ENCODE data around the gene CCDC137.

Gene CCDC137

DNA sequence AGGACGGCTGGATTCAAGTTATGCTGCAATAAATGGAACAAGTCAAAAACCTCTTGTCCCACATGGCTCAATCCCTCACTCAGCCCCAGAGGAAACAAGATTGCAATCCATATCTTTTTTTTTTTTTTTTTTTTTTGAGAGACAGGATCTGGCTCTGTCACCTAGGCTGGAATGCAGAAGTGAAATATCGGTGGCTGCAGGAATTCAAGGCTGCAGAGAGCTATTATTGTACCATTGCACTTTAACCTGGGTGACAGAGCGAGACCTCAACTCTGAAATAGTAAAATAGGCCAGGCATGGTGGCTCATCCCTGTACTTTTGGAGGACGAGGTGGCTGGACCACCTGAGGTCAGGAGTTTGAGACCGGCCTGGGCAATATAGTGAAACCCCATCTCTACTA is 7.5 kb upstream of the CCDC137 start:
- Histone ChIP-seq H3K79me2 (ENCODE audit: insufficient read depth, low read depth) (no peaks in the 10 kb centered on the region), H3K4me2 (no peak overlapping the region), H3K27ac (no peak overlapping the region), H3K36me3 (ENCODE audit: insufficient read depth) (no peaks in the 10 kb centered on the region), H2AFZ (ENCODE audit: low read depth) (no peak overlapping the region), H3K9ac (no peak overlapping the region), H3K4me1 (ENCODE audit: low read depth, poor library complexity, severe bottlenecking) (peaks cover 21% of the 10 kb centered on the region), H4K20me1 (ENCODE audit: insufficient read depth) (no peaks in the 10 kb centered on the region), H3K27me3 (ENCODE audit: insufficient read depth, low read depth) (no peaks in the 10 kb centered on the region), H3K4me3 (IDR thresholded peaks at IDR 0.05; ENCODE audit: insufficient read depth, low read depth, low read length) (no peak overlapping the region)
- TF ChIP-seq, protein P1, sequence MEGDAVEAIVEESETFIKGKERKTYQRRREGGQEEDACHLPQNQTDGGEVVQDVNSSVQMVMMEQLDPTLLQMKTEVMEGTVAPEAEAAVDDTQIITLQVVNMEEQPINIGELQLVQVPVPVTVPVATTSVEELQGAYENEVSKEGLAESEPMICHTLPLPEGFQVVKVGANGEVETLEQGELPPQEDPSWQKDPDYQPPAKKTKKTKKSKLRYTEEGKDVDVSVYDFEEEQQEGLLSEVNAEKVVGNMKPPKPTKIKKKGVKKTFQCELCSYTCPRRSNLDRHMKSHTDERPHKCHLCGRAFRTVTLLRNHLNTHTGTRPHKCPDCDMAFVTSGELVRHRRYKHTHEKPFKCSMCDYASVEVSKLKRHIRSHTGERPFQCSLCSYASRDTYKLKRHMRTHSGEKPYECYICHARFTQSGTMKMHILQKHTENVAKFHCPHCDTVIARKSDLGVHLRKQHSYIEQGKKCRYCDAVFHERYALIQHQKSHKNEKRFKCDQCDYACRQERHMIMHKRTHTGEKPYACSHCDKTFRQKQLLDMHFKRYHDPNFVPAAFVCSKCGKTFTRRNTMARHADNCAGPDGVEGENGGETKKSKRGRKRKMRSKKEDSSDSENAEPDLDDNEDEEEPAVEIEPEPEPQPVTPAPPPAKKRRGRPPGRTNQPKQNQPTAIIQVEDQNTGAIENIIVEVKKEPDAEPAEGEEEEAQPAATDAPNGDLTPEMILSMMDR (conservative IDR thresholded peaks at IDR 0.05; ENCODE audit: low read depth, low read length): no peak

DNA sequence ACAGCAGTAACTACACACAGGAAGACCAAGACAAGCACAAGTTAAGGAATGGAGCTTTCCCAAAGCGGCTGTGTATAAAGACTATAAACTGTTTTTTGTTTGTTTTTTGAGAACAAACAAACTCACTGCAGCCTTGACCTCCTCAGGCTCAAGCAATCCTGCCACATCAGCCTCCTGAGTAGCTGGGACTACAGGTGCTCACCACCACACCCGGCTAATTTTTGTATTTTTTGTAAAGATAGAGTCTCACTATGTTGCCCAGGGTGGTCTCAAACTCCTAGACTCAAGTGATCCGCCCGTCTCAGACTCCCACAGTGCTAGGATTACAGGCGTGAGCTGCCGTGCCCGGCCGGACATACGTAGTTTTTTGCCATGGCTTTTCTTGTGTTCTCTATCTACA is 6.1 kb upstream of the CCDC137 start:
- TF ChIP-seq, protein P1 (conservative IDR thresholded peaks at IDR 0.05; ENCODE audit: low read depth, low read length): no peak
- no peak overlapping the region for H3K9ac ChIP-seq

DNA sequence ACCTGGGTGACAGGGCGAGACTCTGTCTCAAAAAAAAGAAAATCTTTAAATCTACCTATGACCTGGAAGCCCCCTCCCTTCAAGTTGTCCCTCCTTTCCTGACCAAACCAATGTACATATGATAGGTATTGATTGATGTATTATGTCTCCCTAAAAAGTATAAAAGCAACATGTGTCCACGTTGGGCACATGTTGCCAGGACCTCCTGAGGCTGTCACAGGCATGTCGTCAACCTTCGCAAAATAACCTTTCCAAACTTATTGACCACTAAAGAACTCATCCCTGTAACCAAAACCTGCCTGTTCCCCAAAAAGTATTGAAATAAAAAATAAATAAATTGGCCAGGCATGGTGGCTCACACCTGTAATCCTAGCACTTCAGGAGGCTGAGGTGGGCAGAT is 4.5 kb upstream of the CCDC137 start:
- Histone ChIP-seq H2AFZ (ENCODE audit: low read depth) (no peak overlapping the region), H3K4me3 (IDR thresholded peaks at IDR 0.05; ENCODE audit: insufficient read depth, low read depth, low read length) (no peak overlapping the region), H4K20me1 (ENCODE audit: insufficient read depth) (no peaks in the 10 kb centered on the region), H3K27me3 (ENCODE audit: insufficient read depth, low read depth) (no peaks in the 10 kb centered on the region), H3K79me2 (ENCODE audit: insufficient read depth, low read depth) (peaks cover 19% of the 10 kb centered on the region), H3K4me1 (ENCODE audit: low read depth, poor library complexity, severe bottlenecking) (peaks cover 15% of the 10 kb centered on the region), H3K4me2 (no peak overlapping the region), H3K27ac (no peak overlapping the region), H3K36me3 (ENCODE audit: insufficient read depth) (no peaks in the 10 kb centered on the region), H3K9ac (no peak overlapping the region)
- TF ChIP-seq, protein P1 (conservative IDR thresholded peaks at IDR 0.05; ENCODE audit: low read depth, low read length): no peak

More for the DNA sequence above, 6.1 kb upstream of the CCDC137 start:
- H3K79me2 ChIP-seq (ENCODE audit: insufficient read depth, low read depth): peaks cover 8% of the 10 kb centered on the region
- H3K4me2 ChIP-seq: no peak overlapping the region
- no peaks in the 10 kb centered on the region for H4K20me1 ChIP-seq (ENCODE audit: insufficient read depth)
- peaks cover 25% of the 10 kb centered on the region for H3K4me1 ChIP-seq (ENCODE audit: low read depth, poor library complexity, severe bottlenecking)
- no peak overlapping the region for H3K4me3 ChIP-seq (IDR thresholded peaks at IDR 0.05; ENCODE audit: insufficient read depth, low read depth, low read length)
- no peak overlapping the region for H2AFZ ChIP-seq (ENCODE audit: low read depth)
- H3K27ac ChIP-seq: no peak overlapping the region
- no peaks in the 10 kb centered on the region for H3K27me3 ChIP-seq (ENCODE audit: insufficient read depth, low read depth)
- H3K36me3 ChIP-seq (ENCODE audit: insufficient read depth): no peaks in the 10 kb centered on the region

DNA sequence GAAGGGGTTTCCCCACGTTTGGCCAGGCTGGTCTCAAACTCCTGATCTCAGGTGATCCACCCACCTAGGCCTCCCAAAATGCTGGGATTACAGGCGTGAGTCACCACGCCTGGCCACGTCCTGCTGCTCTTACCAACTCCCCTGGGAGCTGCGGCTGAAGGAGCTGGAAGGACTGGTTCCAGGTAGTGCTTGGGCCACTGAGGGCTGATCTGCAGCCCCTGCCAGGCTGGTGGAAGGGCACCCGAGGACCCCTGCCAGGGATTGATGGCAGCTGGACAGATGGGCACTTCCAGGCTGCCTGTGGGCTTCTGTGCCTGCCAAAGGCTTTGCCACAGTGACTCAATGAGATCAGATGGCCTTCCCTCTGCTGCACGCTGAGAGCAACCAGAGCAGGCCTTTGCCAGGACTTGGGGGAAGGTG is 2.5 kb upstream of the CCDC137 start:
- Histone ChIP-seq H3K36me3 (ENCODE audit: insufficient read depth) (no peaks in the 10 kb centered on the region; the same call in 1 of the 2 replicates), H3K4me3 (IDR thresholded peaks at IDR 0.05; ENCODE audit: insufficient read depth, low read depth, low read length) (no peak overlapping the region), H3K27me3 (ENCODE audit: insufficient read depth, low read depth) (no peaks in the 10 kb centered on the region), H4K20me1 (ENCODE audit: insufficient read depth) (no peaks in the 10 kb centered on the region), H3K27ac (no peak overlapping the region), H3K4me1 (ENCODE audit: low read depth, poor library complexity, severe bottlenecking) (peaks cover 24% of the 10 kb centered on the region), H2AFZ (ENCODE audit: low read depth) (no peak overlapping the region), H3K79me2 (ENCODE audit: insufficient read depth, low read depth) (peaks cover 39% of the 10 kb centered on the region), H3K9ac (no peak overlapping the region), H3K4me2 (no peak overlapping the region)
- TF ChIP-seq, protein P1 (conservative IDR thresholded peaks at IDR 0.05; ENCODE audit: low read depth, low read length): no peak
